T-helper 17 cell (primary cell): Measurements from ENCODE around the gene NSUN7. TPM values are rescaled to one million over a fixed set of nuclear protein-coding genes. Genes with fewer than 3 reads are reported as not detected.
A peak's percentile ranks its signal among the peaks of the same experiment; 100 is the strongest.

Source experiments
- ATAC-seq: fragments of 150-1000 bp; cut with Tn5 transposase; 2 replicates; pipeline ENCODE4 v1.10.0; 2021; ENCODE audit warnings: mild to moderate bottlenecking, moderate library complexity
- DNase-seq, 3 donors: peaks; one replicate each; pipeline versions ENCODE4 v3.0.0 to v3.0.0-alpha.2; 2020 to 2021
- H3K9me3 ChIP-seq: one replicate; pipeline ENCODE4 v1.7.0; 2013; ENCODE audit warnings: low read length, mild to moderate bottlenecking; ENCODE audit not compliant: control insufficient read depth, poor library complexity, severe bottlenecking
- H3K27ac Mint-ChIP-seq: one replicate; pipeline ENCODE4 v1.8.0; 2022; ENCODE audit warnings: mild to moderate bottlenecking, moderate library complexity, mixed read lengths
- H3K27me3 Mint-ChIP-seq: one replicate; pipeline ENCODE4 v1.8.0; 2022; ENCODE audit warnings: mixed read lengths
- H3K36me3 Mint-ChIP-seq: one replicate; pipeline ENCODE4 v1.8.0; 2022; ENCODE audit warnings: low read depth, mixed read lengths
- H3K4me1 Mint-ChIP-seq: one replicate; pipeline ENCODE4 v1.8.0; 2022; ENCODE audit warnings: mild to moderate bottlenecking, mixed read lengths
- H3K4me3 Mint-ChIP-seq: one replicate; pipeline ENCODE4 v1.8.0; 2022; ENCODE audit warnings: mild to moderate bottlenecking, moderate library complexity, mixed read lengths
- total RNA-seq, 4 donors: library from RNA in 2 of 4; stranded (reverse) in 2 of 4; gene quantifications; one replicate each; pipeline ENCODE4 v1.2.3 and lab custom pipeline; 2022 to 2026

Gene NSUN7
- total RNA-seq, 2 donors from 2014 or later = 1.2 TPM; not detected in 1

DNA sequence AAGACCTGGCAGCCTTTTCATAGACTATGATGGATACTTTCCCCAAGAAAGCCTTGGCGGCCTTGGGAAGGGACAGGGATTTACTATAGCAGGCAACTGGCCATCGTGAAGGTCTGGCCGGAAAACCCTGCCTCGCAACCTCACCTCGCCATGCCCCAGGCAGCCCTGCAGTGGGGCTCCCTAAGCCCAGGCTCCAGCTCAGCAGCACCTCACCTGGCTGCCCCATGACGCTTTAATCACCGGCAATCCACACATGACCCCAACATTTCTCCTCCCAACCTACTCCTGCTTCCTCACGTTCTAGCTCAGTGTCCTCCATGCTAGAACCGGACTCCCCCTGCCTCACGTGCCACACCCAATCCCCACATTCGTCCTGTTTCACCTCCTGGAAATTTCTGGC, 82.4 kb downstream of the NSUN7 start:
- H3K36me3 Mint-ChIP-seq = no peaks in the 10 kb centered on the region
- H3K27ac Mint-ChIP-seq = no peak overlapping the region
- H3K27me3 Mint-ChIP-seq = peaks cover 17% of the 10 kb centered on the region
- DNase-seq (no peak), ATAC-seq (no peak)
- no peak overlapping the region for H3K4me3 Mint-ChIP-seq
- H3K9me3 ChIP-seq = no peaks in the 10 kb centered on the region
- H3K4me1 Mint-ChIP-seq = no peaks in the 10 kb centered on the region

DNA sequence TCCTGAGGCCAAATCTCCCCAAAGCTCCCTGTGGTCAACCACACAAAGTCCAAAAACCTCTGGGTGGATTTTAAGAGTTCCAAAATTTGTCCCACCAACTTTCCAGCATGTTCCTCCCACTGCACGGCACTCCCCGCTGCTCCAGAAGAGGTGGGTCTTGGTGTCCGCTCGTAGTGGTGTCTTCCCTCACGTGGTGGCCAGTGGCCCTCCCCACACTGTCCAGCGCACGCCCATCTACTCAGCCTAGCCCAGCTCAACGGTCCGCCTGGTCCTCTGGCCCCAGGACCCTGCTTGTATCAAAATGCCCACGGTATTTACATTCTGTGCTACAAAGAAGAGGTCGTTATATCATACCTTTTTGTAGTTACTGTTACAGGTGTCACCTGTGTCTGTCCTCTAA, 83.5 kb downstream of the NSUN7 start:
- no peaks in the 10 kb centered on the region for H3K36me3 Mint-ChIP-seq
- no peak overlapping the region for H3K27ac Mint-ChIP-seq
- DNase-seq (no peak), ATAC-seq (no peak)
- H3K4me3 Mint-ChIP-seq = no peak overlapping the region
- H3K4me1 Mint-ChIP-seq = no peaks in the 10 kb centered on the region
- no peaks in the 10 kb centered on the region for H3K9me3 ChIP-seq
- peaks cover 22% of the 10 kb centered on the region for H3K27me3 Mint-ChIP-seq

DNA sequence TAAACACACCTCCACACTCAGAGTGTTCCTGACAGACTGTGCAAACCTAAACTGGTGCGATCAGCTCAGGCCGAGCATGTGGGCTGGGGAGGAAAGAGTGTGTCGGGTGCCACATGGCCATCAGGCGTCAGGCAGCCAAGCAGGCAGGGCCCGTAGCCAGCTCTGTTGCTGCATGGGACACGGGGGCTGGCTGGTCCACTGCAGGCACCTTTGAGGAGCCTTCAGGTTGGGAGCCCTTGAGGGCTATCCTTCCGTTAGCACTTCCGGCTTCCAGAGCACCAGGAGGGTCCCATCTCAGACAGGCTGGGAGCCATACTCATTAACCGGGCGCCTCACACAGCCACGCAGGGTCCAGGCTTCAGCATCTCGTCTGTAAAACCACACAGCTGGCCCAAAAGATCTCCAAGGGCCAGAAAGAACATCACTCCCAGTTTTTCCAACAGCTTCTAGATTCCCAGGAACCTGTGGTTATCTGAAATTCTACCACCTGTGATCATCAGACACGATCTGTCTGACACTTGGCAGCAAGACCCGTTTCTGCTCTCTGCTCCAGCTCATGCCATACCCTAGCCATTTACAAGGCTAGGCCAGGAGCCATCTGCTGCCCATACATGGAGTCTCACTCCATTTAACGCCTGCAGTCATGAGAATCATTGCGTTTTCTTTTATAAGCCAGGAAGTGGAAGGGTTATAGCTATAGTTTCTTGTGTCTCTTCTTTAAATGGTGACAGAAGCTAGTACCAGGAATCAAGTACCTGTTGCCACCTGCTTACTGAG, 87.5 kb downstream of the NSUN7 start:
- Mint-ChIP-seq H3K4me3 (no peak overlapping the region), H3K4me1 (peaks cover 6% of the 10 kb centered on the region), H3K27me3 (peaks cover 21% of the 10 kb centered on the region), H3K27ac (no peak overlapping the region), H3K36me3 (no peaks in the 10 kb centered on the region)
- DNase-seq (no peak), ATAC-seq (no peak)
- H3K9me3 ChIP-seq = no peaks in the 10 kb centered on the region

- DNase-seq = no peak
- Mint-ChIP-seq H3K36me3 (no peaks in the 10 kb centered on the region), H3K27ac (no peak overlapping the region), H3K4me3 (no peak overlapping the region), H3K27me3 (peaks cover 22% of the 10 kb centered on the region), H3K4me1 (peaks cover 6% of the 10 kb centered on the region)
- no peak for ATAC-seq
- H3K9me3 ChIP-seq = no peaks in the 10 kb centered on the region
Measured at GRCh38 chr4:40838742-40839141, 89.0 kb downstream of the NSUN7 start.

DNA sequence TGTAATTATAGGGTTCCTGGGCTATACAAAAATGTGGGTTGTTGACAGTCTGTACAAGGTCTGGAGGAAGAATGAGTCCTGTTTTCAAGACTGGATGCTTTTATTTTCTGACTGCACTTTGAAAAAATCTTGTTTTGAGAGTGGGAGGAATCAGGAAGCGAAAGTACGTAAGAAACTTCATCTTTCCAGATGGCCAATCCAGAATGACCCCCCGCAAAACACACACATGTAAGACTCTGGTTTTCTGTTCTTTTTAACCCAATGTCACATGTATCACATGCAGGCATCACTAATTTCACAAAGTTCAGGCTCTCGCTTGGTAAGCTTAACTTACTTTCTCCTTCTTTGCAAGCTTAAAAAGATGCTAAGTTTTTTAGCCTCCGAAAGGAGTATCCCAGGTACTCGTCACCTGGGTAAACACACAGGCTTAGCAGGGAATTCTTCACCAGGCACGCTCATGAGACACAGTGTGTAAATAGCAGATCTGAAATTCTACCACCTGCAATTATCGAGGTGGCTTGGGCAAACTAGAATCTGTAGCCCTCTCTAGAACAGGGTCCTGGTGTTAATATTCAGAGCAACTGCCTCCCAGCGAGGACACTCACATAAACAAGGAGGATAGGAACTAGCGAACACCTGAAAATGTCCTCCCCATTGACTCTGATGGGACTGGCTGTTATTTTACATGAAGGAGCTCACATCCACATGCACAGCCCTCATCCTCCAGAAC, 90.7 kb downstream of the NSUN7 start:
- no peaks in the 10 kb centered on the region for H3K9me3 ChIP-seq
- no peak overlapping the region for H3K27ac Mint-ChIP-seq
- H3K4me1 Mint-ChIP-seq = peaks cover 6% of the 10 kb centered on the region
- no peaks in the 10 kb centered on the region for H3K36me3 Mint-ChIP-seq
- H3K4me3 Mint-ChIP-seq = no peak overlapping the region
- DNase-seq (no peak), ATAC-seq (no peak)
- H3K27me3 Mint-ChIP-seq = peaks cover 17% of the 10 kb centered on the region

- H3K36me3 Mint-ChIP-seq = no peaks in the 10 kb centered on the region
- peaks cover 6% of the 10 kb centered on the region for H3K4me1 Mint-ChIP-seq
- peak in 2 of 3 donors; percentile 9 to 52 for DNase-seq
- H3K27me3 Mint-ChIP-seq = peaks cover 17% of the 10 kb centered on the region
- ATAC-seq = peak; percentile 82
- no peak overlapping the region for H3K27ac Mint-ChIP-seq
- H3K9me3 ChIP-seq = no peaks in the 10 kb centered on the region
- H3K4me3 Mint-ChIP-seq = no peak overlapping the region
Measured at GRCh38 chr4:40840985-40841571, 91.3 kb downstream of the NSUN7 start.

GRCh38 chr4:40842318-40842717, 92.6 kb downstream of the NSUN7 start:
- H3K36me3 Mint-ChIP-seq = no peaks in the 10 kb centered on the region
- H3K27ac Mint-ChIP-seq = no peak overlapping the region
- H3K4me1 Mint-ChIP-seq = peaks cover 6% of the 10 kb centered on the region
- no peak for DNase-seq
- no peak for ATAC-seq
- no peaks in the 10 kb centered on the region for H3K9me3 ChIP-seq
- peaks cover 23% of the 10 kb centered on the region for H3K27me3 Mint-ChIP-seq
- no peak overlapping the region for H3K4me3 Mint-ChIP-seq

- no peak for ATAC-seq
- Mint-ChIP-seq H3K36me3 (no peaks in the 10 kb centered on the region), H3K27me3 (peaks cover 20% of the 10 kb centered on the region), H3K4me1 (peaks cover 6% of the 10 kb centered on the region), H3K4me3 (no peak overlapping the region), H3K27ac (no peak overlapping the region)
- no peaks in the 10 kb centered on the region for H3K9me3 ChIP-seq
- DNase-seq = no peak
Measured at GRCh38 chr4:40842725-40843423, 93.1 kb downstream of the NSUN7 start.

GRCh38 chr4:40843696-40844095, 93.9 kb downstream of the NSUN7 start:
- H3K27ac Mint-ChIP-seq = no peak overlapping the region
- peaks cover 6% of the 10 kb centered on the region for H3K4me1 Mint-ChIP-seq
- no peaks in the 10 kb centered on the region for H3K9me3 ChIP-seq
- H3K27me3 Mint-ChIP-seq = peaks cover 28% of the 10 kb centered on the region
- no peak for DNase-seq
- peak; percentile 75 for ATAC-seq
- no peak overlapping the region for H3K4me3 Mint-ChIP-seq
- H3K36me3 Mint-ChIP-seq = no peaks in the 10 kb centered on the region

DNA sequence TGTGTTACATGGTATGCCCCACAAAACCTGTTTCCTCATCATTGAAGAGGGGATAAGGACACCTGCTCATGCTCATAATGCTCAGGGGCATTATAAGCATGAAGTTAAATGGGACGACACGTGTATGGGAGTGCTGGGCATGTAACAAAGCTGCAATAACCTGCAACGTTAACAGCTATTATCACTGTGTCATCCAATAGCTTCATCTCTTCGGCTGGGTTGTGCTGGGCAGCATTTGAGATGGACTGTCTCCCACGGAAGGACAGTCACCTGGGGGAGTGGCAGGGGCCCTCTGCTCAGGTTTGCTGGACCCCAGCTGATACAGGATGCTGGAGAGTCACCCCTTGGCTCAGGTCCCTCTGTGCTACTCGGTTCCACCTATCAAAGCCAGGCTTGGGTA, 94.5 kb downstream of the NSUN7 start:
- ATAC-seq (no peak), DNase-seq (no peak)
- Mint-ChIP-seq H3K4me3 (no peak overlapping the region), H3K27ac (no peak overlapping the region), H3K36me3 (no peaks in the 10 kb centered on the region), H3K27me3 (peaks cover 33% of the 10 kb centered on the region), H3K4me1 (peaks cover 4% of the 10 kb centered on the region)
- H3K9me3 ChIP-seq = no peaks in the 10 kb centered on the region

- no peak for DNase-seq
- no peak for ATAC-seq
- Mint-ChIP-seq H3K27ac (no peak overlapping the region), H3K36me3 (no peaks in the 10 kb centered on the region), H3K4me3 (no peak overlapping the region), H3K27me3 (peaks cover 33% of the 10 kb centered on the region), H3K4me1 (peaks cover 4% of the 10 kb centered on the region)
- H3K9me3 ChIP-seq = no peaks in the 10 kb centered on the region
Measured at GRCh38 chr4:40845154-40845835, 95.5 kb downstream of the NSUN7 start.

GRCh38 chr4:40846532-40846931, 96.8 kb downstream of the NSUN7 start:
- Mint-ChIP-seq H3K27me3 (peaks cover 38% of the 10 kb centered on the region), H3K4me3 (no peak overlapping the region), H3K4me1 (no peaks in the 10 kb centered on the region), H3K27ac (no peak overlapping the region), H3K36me3 (no peaks in the 10 kb centered on the region)
- ATAC-seq (no peak), DNase-seq (no peak)
- no peaks in the 10 kb centered on the region for H3K9me3 ChIP-seq

DNA sequence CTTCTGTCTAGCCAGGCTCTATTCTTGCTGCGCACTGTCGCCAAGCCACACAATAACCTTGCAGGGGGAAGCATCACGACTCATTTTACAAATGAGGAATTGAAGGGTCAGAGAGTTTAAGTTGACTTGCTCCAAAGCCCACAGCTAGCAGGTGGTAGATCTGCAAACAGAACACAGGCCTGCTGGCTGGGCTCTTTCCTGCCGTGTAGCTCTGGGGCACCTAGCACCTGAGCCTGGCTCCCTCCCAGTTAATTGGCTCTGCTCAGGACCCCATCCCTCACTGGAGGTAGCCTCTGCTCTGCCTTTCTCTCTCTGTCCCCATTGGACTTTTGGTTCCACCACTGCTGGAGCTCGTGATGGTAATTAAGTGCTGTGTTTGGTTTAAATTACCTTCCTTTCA, 98.5 kb downstream of the NSUN7 start:
- Mint-ChIP-seq H3K4me1 (no peaks in the 10 kb centered on the region), H3K27ac (no peak overlapping the region), H3K36me3 (peaks cover 3% of the 10 kb centered on the region), H3K4me3 (no peak overlapping the region), H3K27me3 (peaks cover 34% of the 10 kb centered on the region)
- DNase-seq = no peak
- no peaks in the 10 kb centered on the region for H3K9me3 ChIP-seq
- ATAC-seq = no peak
